ENCODE measurements around the gene ADAT3.

Gene ADAT3

GRCh38 chr19:1935484-1936208 lies 30.4 kb downstream of the ADAT3 start:
- no peak overlapping the region for H3K9ac ChIP-seq (ENCODE audit: low read length)
- no peaks in the 10 kb centered on the region for H3K79me1 ChIP-seq (ENCODE audit: low read length)
- WGBS (ENCODE audit: extremely low coverage, insufficient coverage, low lambda C conversion rate) = no CpG with 5 or more reads among the region's 11 CpGs
- H3K27ac ChIP-seq (ENCODE audit: low read depth, low read length) = no peak overlapping the region
- no peaks in the 10 kb centered on the region for H3K27me3 ChIP-seq (ENCODE audit: insufficient read depth, low read length, poor library complexity)
- H3K56ac ChIP-seq (ENCODE audit: low read length) = no peak overlapping the region
- no peaks in the 10 kb centered on the region for H3K36me3 ChIP-seq (ENCODE audit: control insufficient read depth, insufficient read depth, low read length)
- H3K4me1 ChIP-seq (ENCODE audit: control insufficient read depth, low read depth, low read length) = no peaks in the 10 kb centered on the region
- H3K4me3 ChIP-seq (ENCODE audit: low read length) = no peak overlapping the region
- no peaks in the 10 kb centered on the region for H3K79me2 ChIP-seq (ENCODE audit: control insufficient read depth, insufficient read depth, low read length)
- H3K4me2 ChIP-seq (ENCODE audit: low read length) = no peak overlapping the region
- peak; percentile 78 for DNase-seq
- H3K4ac ChIP-seq (ENCODE audit: low read depth, low read length) = no peak overlapping the region
- H2BK120ac ChIP-seq (ENCODE audit: low read depth, low read length) = no peak overlapping the region
- H2BK5ac ChIP-seq (ENCODE audit: low read length) = no peak overlapping the region
- no peak overlapping the region for H3K23ac ChIP-seq (ENCODE audit: low read length)
- H2BK15ac ChIP-seq (replicated peaks; ENCODE audit: low read depth) = no peak overlapping the region
- H4K5ac ChIP-seq (ENCODE audit: low read length) = no peak overlapping the region
- no peak overlapping the region for H4K8ac ChIP-seq (ENCODE audit: low read depth, low read length)
- H2AK5ac ChIP-seq (ENCODE audit: low read length) = no peak overlapping the region
- H3K18ac ChIP-seq (ENCODE audit: low read length) = no peak overlapping the region

- H3K4me3 ChIP-seq (ENCODE audit: low read length) = no peak overlapping the region
- H4K8ac ChIP-seq (ENCODE audit: low read depth, low read length) = no peak overlapping the region
- peaks cover under 1% of the 10 kb centered on the region for H3K79me2 ChIP-seq (ENCODE audit: control insufficient read depth, insufficient read depth, low read length)
- no peak overlapping the region for H3K18ac ChIP-seq (ENCODE audit: low read length)
- no peak overlapping the region for H3K27ac ChIP-seq (ENCODE audit: low read depth, low read length)
- H2BK15ac ChIP-seq (replicated peaks; ENCODE audit: low read depth) = no peak overlapping the region
- H3K36me3 ChIP-seq (ENCODE audit: control insufficient read depth, insufficient read depth, low read length) = no peaks in the 10 kb centered on the region
- no peak overlapping the region for H3K23ac ChIP-seq (ENCODE audit: low read length)
- H2BK5ac ChIP-seq (ENCODE audit: low read length) = no peak overlapping the region
- H3K79me1 ChIP-seq (ENCODE audit: low read length) = no peaks in the 10 kb centered on the region
- H2BK120ac ChIP-seq (ENCODE audit: low read depth, low read length) = no peak overlapping the region
- H3K4me1 ChIP-seq (ENCODE audit: control insufficient read depth, low read depth, low read length) = no peaks in the 10 kb centered on the region
- H3K27me3 ChIP-seq (ENCODE audit: insufficient read depth, low read length, poor library complexity) = no peaks in the 10 kb centered on the region
- no peak overlapping the region for H3K56ac ChIP-seq (ENCODE audit: low read length)
- H4K5ac ChIP-seq (ENCODE audit: low read length) = no peak overlapping the region
- H3K4ac ChIP-seq (ENCODE audit: low read depth, low read length) = no peak overlapping the region
- no peak for DNase-seq
- no peak overlapping the region for H3K9ac ChIP-seq (ENCODE audit: low read length)
- no peak overlapping the region for H3K4me2 ChIP-seq (ENCODE audit: low read length)
- H2AK5ac ChIP-seq (ENCODE audit: low read length) = no peak overlapping the region
- WGBS (ENCODE audit: extremely low coverage, insufficient coverage, low lambda C conversion rate) = no CpG with 5 or more reads among the region's 3 CpGs
Measured at GRCh38 chr19:1936430-1936829, 31.2 kb downstream of the ADAT3 start.

GRCh38 chr19:1936916-1937610 lies 31.9 kb downstream of the ADAT3 start:
- Histone ChIP-seq H3K23ac (ENCODE audit: low read length) (no peak overlapping the region), H3K4me2 (ENCODE audit: low read length) (no peak overlapping the region), H4K8ac (ENCODE audit: low read depth, low read length) (no peak overlapping the region), H2BK15ac (replicated peaks; ENCODE audit: low read depth) (no peak overlapping the region), H2BK5ac (ENCODE audit: low read length) (no peak overlapping the region), H3K4me3 (ENCODE audit: low read length) (no peak overlapping the region), H3K4me1 (ENCODE audit: control insufficient read depth, low read depth, low read length) (no peaks in the 10 kb centered on the region), H2AK5ac (ENCODE audit: low read length) (no peak overlapping the region), H3K18ac (ENCODE audit: low read length) (no peak overlapping the region), H4K5ac (ENCODE audit: low read length) (no peak overlapping the region), H3K79me1 (ENCODE audit: low read length) (no peaks in the 10 kb centered on the region), H2BK120ac (ENCODE audit: low read depth, low read length) (no peak overlapping the region), H3K27ac (ENCODE audit: low read depth, low read length) (no peak overlapping the region), H3K79me2 (ENCODE audit: control insufficient read depth, insufficient read depth, low read length) (peaks cover 5% of the 10 kb centered on the region), H3K9ac (ENCODE audit: low read length) (no peak overlapping the region), H3K36me3 (ENCODE audit: control insufficient read depth, insufficient read depth, low read length) (no peaks in the 10 kb centered on the region), H3K4ac (ENCODE audit: low read depth, low read length) (no peak overlapping the region), H3K27me3 (ENCODE audit: insufficient read depth, low read length, poor library complexity) (no peaks in the 10 kb centered on the region), H3K56ac (ENCODE audit: low read length) (no peak overlapping the region)
- DNase-seq = no peak
- no CpG with 5 or more reads among the region's 24 CpGs for WGBS (ENCODE audit: extremely low coverage, insufficient coverage, low lambda C conversion rate)

- H2BK120ac ChIP-seq (ENCODE audit: low read depth, low read length) = no peak overlapping the region
- H3K36me3 ChIP-seq (ENCODE audit: control insufficient read depth, insufficient read depth, low read length) = no peaks in the 10 kb centered on the region
- H3K56ac ChIP-seq (ENCODE audit: low read length) = no peak overlapping the region
- no peak overlapping the region for H3K9ac ChIP-seq (ENCODE audit: low read length)
- no peak overlapping the region for H4K8ac ChIP-seq (ENCODE audit: low read depth, low read length)
- H3K27ac ChIP-seq (ENCODE audit: low read depth, low read length) = no peak overlapping the region
- no peak overlapping the region for H3K4ac ChIP-seq (ENCODE audit: low read depth, low read length)
- no CpG with 5 or more reads among the region's 7 CpGs for WGBS (ENCODE audit: extremely low coverage, insufficient coverage, low lambda C conversion rate)
- no peak overlapping the region for H4K5ac ChIP-seq (ENCODE audit: low read length)
- no peak overlapping the region for H2BK5ac ChIP-seq (ENCODE audit: low read length)
- H3K79me1 ChIP-seq (ENCODE audit: low read length) = peaks cover 3% of the 10 kb centered on the region
- no peaks in the 10 kb centered on the region for H3K27me3 ChIP-seq (ENCODE audit: insufficient read depth, low read length, poor library complexity)
- no peak overlapping the region for H3K18ac ChIP-seq (ENCODE audit: low read length)
- no peak overlapping the region for H3K4me3 ChIP-seq (ENCODE audit: low read length)
- no peak overlapping the region for H3K4me2 ChIP-seq (ENCODE audit: low read length)
- H3K23ac ChIP-seq (ENCODE audit: low read length) = no peak overlapping the region
- H3K4me1 ChIP-seq (ENCODE audit: control insufficient read depth, low read depth, low read length) = peaks cover 3% of the 10 kb centered on the region
- peaks cover 14% of the 10 kb centered on the region for H3K79me2 ChIP-seq (ENCODE audit: control insufficient read depth, insufficient read depth, low read length)
- peak; percentile 49 for DNase-seq
- H2BK15ac ChIP-seq (replicated peaks; ENCODE audit: low read depth) = no peak overlapping the region
- H2AK5ac ChIP-seq (ENCODE audit: low read length) = no peak overlapping the region
Measured at GRCh38 chr19:1938071-1938470, 32.9 kb downstream of the ADAT3 start.

- Histone ChIP-seq H3K4me1 (ENCODE audit: control insufficient read depth, low read depth, low read length) (peaks cover 4% of the 10 kb centered on the region), H2BK120ac (ENCODE audit: low read depth, low read length) (peak within 1 kb of the TSS; percentile 5), H3K18ac (ENCODE audit: low read length) (peak within 1 kb of the TSS; percentile 65), H3K27ac (ENCODE audit: low read depth, low read length) (peak within 1 kb of the TSS; percentile 96), H3K36me3 (ENCODE audit: control insufficient read depth, insufficient read depth, low read length) (no peaks in the 10 kb centered on the region), H2BK5ac (ENCODE audit: low read length) (peak within 1 kb of the TSS; percentile 87), H3K79me2 (ENCODE audit: control insufficient read depth, insufficient read depth, low read length) (peaks cover 41% of the 10 kb centered on the region), H3K4me2 (ENCODE audit: low read length) (peak within 1 kb of the TSS; percentile 79), H2BK15ac (replicated peaks; ENCODE audit: low read depth) (no peak within 1 kb of the TSS), H3K4me3 (ENCODE audit: low read length) (peak within 1 kb of the TSS; percentile 99), H3K4ac (ENCODE audit: low read depth, low read length) (peak within 1 kb of the TSS; percentile 96), H3K9ac (ENCODE audit: low read length) (peak within 1 kb of the TSS; percentile 99), H3K79me1 (ENCODE audit: low read length) (peaks cover 4% of the 10 kb centered on the region), H4K8ac (ENCODE audit: low read depth, low read length) (no peak within 1 kb of the TSS), H3K27me3 (ENCODE audit: insufficient read depth, low read length, poor library complexity) (no peaks in the 10 kb centered on the region), H4K5ac (ENCODE audit: low read length) (no peak within 1 kb of the TSS), H3K23ac (ENCODE audit: low read length) (peak within 1 kb of the TSS; percentile 97), H3K56ac (ENCODE audit: low read length) (peak within 1 kb of the TSS; percentile 99), H2AK5ac (ENCODE audit: low read length) (no peak within 1 kb of the TSS)
- no peak for DNase-seq
- WGBS (ENCODE audit: extremely low coverage, insufficient coverage, low lambda C conversion rate) = no CpG with 5 or more reads among the region's 97 CpGs
Measured at GRCh38 chr19:1941146-1942077, 36.2 kb downstream of the ADAT3 start, which contains the start of gene CSNK1G2. Gene CSNK1G2 (plus strand): TSS chr19:1941172. CDS start chr19:1969773, 28,601 bp downstream.
